Esophagus (tissue), 2 donors: Measurements from ENCODE around the gene AKT3. TPM values are rescaled to one million over a fixed set of nuclear protein-coding genes. Genes with fewer than 3 reads are reported as not detected.

Experiments used
- H3K27ac ChIP-seq, 2 donors: one replicate each; pipeline ENCODE4 v1.5.1; 2013; ENCODE audit warnings: low read depth in 2 of 2, mild to moderate bottlenecking in 2 of 2, inconsistent platforms in 1 of 2, low read length in 1 of 2, moderate library complexity in 1 of 2
- H3K27me3 ChIP-seq, 2 donors: one replicate each; pipeline ENCODE4 v1.6.1; 2013; ENCODE audit warnings: low read length in 2 of 2, control low read depth in 1 of 2, mild to moderate bottlenecking in 1 of 2; ENCODE audit not compliant: insufficient read depth in 2 of 2, control insufficient read depth in 1 of 2
- H3K36me3 ChIP-seq, 2 donors: one replicate each; pipeline ENCODE4 v1.6.1; 2013; ENCODE audit warnings: low read length in 1 of 2; ENCODE audit not compliant: control insufficient read depth in 2 of 2, insufficient read depth in 2 of 2
- H3K4me1 ChIP-seq, 2 donors: one replicate each; pipeline ENCODE4 v1.6.1; 2013; ENCODE audit warnings: low read length in 1 of 2; ENCODE audit not compliant: control insufficient read depth in 2 of 2, insufficient read depth in 2 of 2
- H3K4me3 ChIP-seq, 2 donors: one replicate each; pipeline ENCODE4 v1.5.1; 2013; ENCODE audit warnings: low read length in 2 of 2, mild to moderate bottlenecking in 2 of 2, low read depth in 1 of 2, moderate library complexity in 1 of 2
- H3K9me3 ChIP-seq, 2 donors: one replicate each; pipeline ENCODE4 v1.6.1; 2013; ENCODE audit warnings: mild to moderate bottlenecking in 2 of 2, low read depth in 1 of 2, low read length in 1 of 2, moderate library complexity in 1 of 2; ENCODE audit not compliant: control insufficient read depth in 2 of 2, insufficient read depth in 1 of 2
- WGBS, 2 donors: extraction: QIAGEN DNeasy Blood & Tissue Kit; methylation state at CpG; one replicate each; pipeline ENCODE4 v1.1.7; 2013; 5-methylcytosine and 5-hydroxymethylcytosine counted together
- polyA plus RNA-seq, 2 donors: library from polyadenylated mRNA; stranded (reverse); fragments of 200-250 nt; gene quantifications; one replicate each; pipeline ENCODE4 v1.2.3, GENCODE V29; 2013
- donor health status: healthy with polysubstance abuse.
- donor health status: Bipolar disorder and iron deficiency.

Gene AKT3
- polyA plus RNA-seq, 2 donors = 2.1 to 4.4 TPM

- 87 to 92% methylated on average over 2 of the region's 2 CpGs for WGBS, 2 donors
- H3K4me3 ChIP-seq = no peak overlapping the region
- no peaks in the 10 kb centered on the region for H3K36me3 ChIP-seq
- H3K4me1 ChIP-seq = no peaks in the 10 kb centered on the region
- H3K27ac ChIP-seq = no peak overlapping the region
- H3K27me3 ChIP-seq = no peaks in the 10 kb centered on the region
- H3K9me3 ChIP-seq = no peaks in the 10 kb centered on the region
Observed at GRCh38 chr1:243706563-243706962, 143.5 kb downstream of the AKT3 start.

GRCh38 chr1:243705585-243705984 is 144.5 kb downstream of the AKT3 start:
- Histone ChIP-seq H3K9me3 (no peaks in the 10 kb centered on the region), H3K4me1 (no peaks in the 10 kb centered on the region), H3K27me3 (no peaks in the 10 kb centered on the region), H3K36me3 (no peaks in the 10 kb centered on the region), H3K4me3 (no peak overlapping the region), H3K27ac (no peak overlapping the region)
- 72 to 74% methylated on average over 4 of the region's 4 CpGs for WGBS, 2 donors

- no peaks in the 10 kb centered on the region for H3K9me3 ChIP-seq
- H3K27ac ChIP-seq = no peak overlapping the region
- H3K36me3 ChIP-seq = no peaks in the 10 kb centered on the region
- H3K4me3 ChIP-seq = no peak overlapping the region
- H3K4me1 ChIP-seq = no peaks in the 10 kb centered on the region
- WGBS, 2 donors = 95 to 97% methylated on average over 3 of the region's 3 CpGs
- no peaks in the 10 kb centered on the region for H3K27me3 ChIP-seq
Observed at GRCh38 chr1:243701872-243702271, 148.2 kb downstream of the AKT3 start.

GRCh38 chr1:243693800-243694199 is 156.2 kb downstream of the AKT3 start:
- no peaks in the 10 kb centered on the region for H3K27me3 ChIP-seq
- no peak overlapping the region for H3K4me3 ChIP-seq
- H3K4me1 ChIP-seq = no peaks in the 10 kb centered on the region
- no peaks in the 10 kb centered on the region for H3K36me3 ChIP-seq
- no peak overlapping the region for H3K27ac ChIP-seq
- no peaks in the 10 kb centered on the region for H3K9me3 ChIP-seq
- 56 to 76% methylated on average over 1 of the region's 1 CpG for WGBS, 2 donors

GRCh38 chr1:243686159-243686558 is 163.9 kb downstream of the AKT3 start:
- Histone ChIP-seq H3K9me3 (no peaks in the 10 kb centered on the region), H3K27me3 (no peaks in the 10 kb centered on the region), H3K4me3 (no peak overlapping the region), H3K4me1 (no peaks in the 10 kb centered on the region), H3K36me3 (no peaks in the 10 kb centered on the region), H3K27ac (no peak overlapping the region)
- 94 to 100% methylated on average over 1 of the region's 1 CpG for WGBS, 2 donors

- Histone ChIP-seq H3K4me3 (no peak overlapping the region), H3K9me3 (no peaks in the 10 kb centered on the region), H3K27me3 (no peaks in the 10 kb centered on the region), H3K4me1 (no peaks in the 10 kb centered on the region), H3K27ac (no peak overlapping the region), H3K36me3 (no peaks in the 10 kb centered on the region)
Observed at GRCh38 chr1:243680860-243681259, 169.2 kb downstream of the AKT3 start.

- WGBS, 2 donors = 74 to 75% methylated on average over 3 of the region's 3 CpGs
Observed at GRCh38 chr1:243672539-243673074, 177.4 kb downstream of the AKT3 start.

GRCh38 chr1:243667591-243667990 is 182.5 kb downstream of the AKT3 start:
- Histone ChIP-seq H3K27me3 (no peaks in the 10 kb centered on the region), H3K4me1 (no peaks in the 10 kb centered on the region), H3K4me3 (no peak overlapping the region), H3K27ac (no peak overlapping the region), H3K9me3 (no peaks in the 10 kb centered on the region), H3K36me3 (no peaks in the 10 kb centered on the region)
- 88 to 89% methylated on average over 2 of the region's 2 CpGs for WGBS, 2 donors

More at GRCh38 chr1:243672539-243673074, 177.4 kb downstream of the AKT3 start:
- H3K4me1 ChIP-seq = no peaks in the 10 kb centered on the region
- no peaks in the 10 kb centered on the region for H3K36me3 ChIP-seq
- no peak overlapping the region for H3K27ac ChIP-seq
- no peak overlapping the region for H3K4me3 ChIP-seq
- H3K9me3 ChIP-seq = no peaks in the 10 kb centered on the region
- no peaks in the 10 kb centered on the region for H3K27me3 ChIP-seq

GRCh38 chr1:243667133-243667532 is 182.9 kb downstream of the AKT3 start:
- Histone ChIP-seq H3K4me3 (no peak overlapping the region), H3K27ac (no peak overlapping the region), H3K27me3 (no peaks in the 10 kb centered on the region), H3K4me1 (no peaks in the 10 kb centered on the region), H3K9me3 (no peaks in the 10 kb centered on the region), H3K36me3 (no peaks in the 10 kb centered on the region)
- WGBS, 2 donors = 93 to 98% methylated on average over 5 of the region's 5 CpGs

GRCh38 chr1:243663651-243664050 is 186.4 kb downstream of the AKT3 start:
- no peak overlapping the region for H3K27ac ChIP-seq
- no peaks in the 10 kb centered on the region for H3K27me3 ChIP-seq
- no peaks in the 10 kb centered on the region for H3K36me3 ChIP-seq
- no peaks in the 10 kb centered on the region for H3K9me3 ChIP-seq
- no peaks in the 10 kb centered on the region for H3K4me1 ChIP-seq
- no peak overlapping the region for H3K4me3 ChIP-seq
- 83 to 98% methylated on average over 1 of the region's 1 CpG for WGBS, 2 donors
